GM19035 (cell line): Measurements from ENCODE around the gene PRDM1.

Experiments used
- ATAC-seq: cut with Tn5 transposase; IDR thresholded peaks from one replicate; pipeline ENCODE4 v1.9.1; 2021; ENCODE audit not compliant: unreplicated experiment

Gene PRDM1

DNA sequence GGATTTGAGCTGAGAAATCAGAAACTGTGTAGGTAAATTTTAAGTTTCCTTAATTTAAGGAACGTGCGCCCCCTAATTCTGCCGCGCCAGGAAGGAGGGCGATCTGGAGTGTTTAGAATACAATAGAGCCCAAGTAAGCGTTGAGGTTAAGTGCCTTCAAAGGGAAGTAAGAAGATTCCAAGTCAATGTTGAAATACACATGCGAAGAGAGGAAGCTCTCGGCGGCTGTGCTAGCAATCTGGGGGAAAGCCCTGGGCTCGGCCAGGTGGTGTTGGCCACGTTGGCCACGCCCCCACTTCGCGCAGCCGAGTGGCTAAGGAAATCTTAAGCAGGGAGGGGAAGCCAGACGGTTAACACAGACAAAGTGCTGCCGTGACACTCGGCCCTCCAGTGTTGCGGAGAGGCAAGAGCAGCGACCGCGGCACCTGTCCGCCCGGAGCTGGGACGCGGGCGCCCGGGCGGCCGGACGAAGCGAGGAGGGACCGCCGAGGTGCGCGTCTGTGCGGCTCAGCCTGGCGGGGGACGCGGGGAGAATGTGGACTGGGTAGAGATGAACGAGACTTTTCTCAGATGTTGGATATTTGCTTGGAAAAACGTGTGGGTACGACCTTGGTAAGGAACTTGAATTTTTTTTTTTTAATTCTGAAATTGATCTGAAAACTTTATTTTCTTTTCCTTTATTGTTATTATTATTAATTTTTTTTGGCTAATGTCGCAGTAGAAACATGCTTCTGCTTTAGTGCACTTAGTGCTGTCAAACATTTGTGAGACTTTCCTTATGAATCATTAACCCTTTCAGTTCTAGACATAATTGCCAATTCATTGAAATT is at the start of gene PRDM1:
Gene PRDM1, plus strand, starts transcription at position 353 of the 830 bp plus-strand sequence. Its CDS starts 218 bp downstream, at position 571.
- peak; percentile 70 for ATAC-seq

DNA sequence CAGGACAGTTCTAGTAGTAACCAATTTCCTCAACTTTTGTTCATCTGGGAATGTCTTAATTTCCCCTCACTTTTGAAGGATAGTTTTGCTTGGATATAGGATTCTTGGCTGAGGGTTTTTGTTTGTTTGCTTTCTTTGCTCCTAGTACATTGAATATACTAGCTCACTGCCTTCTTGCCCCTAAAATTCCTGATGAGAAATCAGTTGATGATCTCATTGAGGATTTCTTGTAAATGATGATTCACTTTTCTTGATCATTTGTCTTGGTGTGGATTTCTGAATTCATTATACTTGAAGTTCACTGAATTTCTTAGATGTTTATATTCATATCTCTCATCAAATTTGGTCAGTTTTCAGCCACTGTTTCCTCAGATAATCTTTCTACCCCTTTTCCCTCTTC is 49.1 kb upstream of the PRDM1 start:
- ATAC-seq: no peak

GRCh38 chr6:106039897-106040592 is 46.1 kb upstream of the PRDM1 start:
- ATAC-seq: no peak

- ATAC-seq: no peak
Observed at GRCh38 chr6:106044151-106044550, 42.0 kb upstream of the PRDM1 start.

DNA sequence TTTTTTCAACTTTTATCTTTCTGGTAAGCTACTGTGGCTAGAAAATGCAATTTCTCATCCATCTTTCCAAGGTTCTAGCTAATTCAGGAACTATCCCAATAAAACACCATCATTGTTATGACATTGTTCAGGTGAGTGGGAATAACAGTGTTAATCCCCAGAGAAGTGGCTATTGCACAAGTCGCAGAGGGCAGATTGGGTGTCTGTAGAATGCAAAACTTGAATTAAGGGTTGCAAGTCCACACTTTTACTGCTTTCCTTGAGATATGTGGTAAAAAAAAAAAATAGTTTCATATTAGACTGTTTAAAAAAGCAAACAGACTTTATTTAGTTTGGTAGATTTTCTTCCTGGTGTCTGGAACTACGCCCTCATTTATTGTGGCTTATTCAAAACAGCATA is 41.1 kb upstream of the PRDM1 start:
- ATAC-seq: no peak

DNA sequence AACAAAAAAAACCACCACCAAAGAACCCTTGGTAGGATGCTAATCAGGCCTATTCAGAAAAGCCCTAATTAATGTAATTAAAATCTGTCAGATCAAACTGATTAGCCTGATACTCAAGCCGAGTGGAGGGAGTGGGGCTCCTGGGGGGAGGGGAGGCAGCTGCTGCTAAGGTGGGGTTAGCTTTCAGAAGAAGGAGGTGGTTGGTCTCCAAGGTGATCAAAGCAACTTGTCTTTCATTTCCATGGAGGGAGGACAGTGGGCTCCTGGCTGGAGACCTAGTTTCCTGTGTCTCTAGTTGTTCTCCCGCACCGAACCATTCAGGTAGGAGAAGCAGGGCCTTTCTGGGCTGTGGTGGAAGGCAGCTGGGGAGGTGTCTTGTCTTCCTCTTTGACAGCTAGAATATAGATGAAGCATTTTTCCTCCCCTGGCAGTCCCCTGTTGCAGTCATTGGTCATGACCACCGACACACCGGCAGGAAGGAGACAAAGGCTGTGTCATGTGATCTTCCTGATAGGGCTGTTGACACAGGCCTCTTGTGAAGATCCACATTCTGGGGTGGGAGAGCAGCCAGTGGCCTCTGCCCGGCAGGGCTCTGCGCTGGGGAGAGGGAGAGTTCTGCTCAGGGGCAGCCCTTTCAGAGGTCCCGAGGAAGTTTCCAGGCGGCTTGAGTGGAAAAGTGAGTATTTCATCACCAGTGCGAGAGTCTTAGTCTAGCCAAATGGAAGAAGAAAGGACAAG is 39.9 kb upstream of the PRDM1 start:
- ATAC-seq: no peak

- no peak for ATAC-seq
Observed at GRCh38 chr6:106046854-106047200, 39.3 kb upstream of the PRDM1 start.

- ATAC-seq: no peak
Observed at GRCh38 chr6:106048336-106048735, 37.8 kb upstream of the PRDM1 start.

DNA sequence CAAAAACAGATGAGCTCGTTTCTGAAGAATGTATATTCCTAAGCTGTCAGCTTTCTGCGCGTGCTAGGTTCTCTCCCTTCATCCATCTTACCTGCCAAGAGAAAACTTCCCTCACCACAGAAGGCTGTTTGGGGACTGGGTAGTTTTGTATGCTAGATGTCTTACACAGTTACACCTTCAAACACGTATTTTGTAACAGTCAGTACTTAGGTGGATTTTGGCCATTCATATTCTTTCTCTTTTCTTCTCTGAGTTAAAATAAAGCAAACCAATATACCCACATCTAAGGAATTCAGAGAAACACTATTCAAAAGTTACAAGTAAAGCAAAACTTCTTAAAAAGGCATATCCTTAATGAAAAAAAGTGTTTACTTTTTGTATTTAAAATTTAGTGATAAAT is 35.6 kb upstream of the PRDM1 start:
- no peak for ATAC-seq

- ATAC-seq: no peak
Observed at GRCh38 chr6:106051226-106051625, 34.9 kb upstream of the PRDM1 start.

DNA sequence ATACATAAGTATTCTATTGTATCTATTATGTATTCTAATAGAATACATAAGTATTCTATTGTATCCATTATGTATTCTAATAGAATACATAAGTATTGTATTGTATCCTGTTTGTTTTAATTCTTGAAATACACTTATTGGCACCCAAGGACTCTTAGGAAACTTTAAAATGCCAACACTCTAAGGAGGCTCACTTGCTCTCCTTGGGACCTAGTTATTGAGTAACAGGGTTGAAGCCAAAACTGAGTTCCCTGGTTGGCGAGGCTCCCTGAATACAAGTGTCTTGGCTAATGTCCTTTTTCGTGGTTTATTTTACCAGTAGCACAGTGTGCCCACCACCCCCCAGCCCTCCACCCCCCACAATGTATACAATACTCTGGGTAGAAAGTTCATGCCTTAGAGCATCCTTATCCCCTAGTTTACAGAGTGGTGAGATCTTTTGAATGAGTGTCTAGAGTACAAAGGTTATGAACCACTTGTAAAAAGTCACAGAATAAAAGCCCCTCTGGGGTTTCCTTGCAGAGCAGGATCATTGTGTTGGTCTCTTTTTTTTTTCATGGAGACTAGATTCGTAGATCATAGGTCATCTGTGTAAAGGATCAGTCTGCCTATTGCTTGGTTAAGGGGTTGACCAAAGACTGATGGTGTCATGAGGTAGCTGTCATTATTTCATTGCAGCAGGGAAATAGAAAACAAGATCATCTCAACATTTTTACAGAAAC is 32.5 kb upstream of the PRDM1 start:
- ATAC-seq: no peak

- ATAC-seq: no peak
Observed at GRCh38 chr6:106055489-106055888, 30.6 kb upstream of the PRDM1 start.

GRCh38 chr6:106056060-106056745 is 29.9 kb upstream of the PRDM1 start:
- no peak for ATAC-seq

DNA sequence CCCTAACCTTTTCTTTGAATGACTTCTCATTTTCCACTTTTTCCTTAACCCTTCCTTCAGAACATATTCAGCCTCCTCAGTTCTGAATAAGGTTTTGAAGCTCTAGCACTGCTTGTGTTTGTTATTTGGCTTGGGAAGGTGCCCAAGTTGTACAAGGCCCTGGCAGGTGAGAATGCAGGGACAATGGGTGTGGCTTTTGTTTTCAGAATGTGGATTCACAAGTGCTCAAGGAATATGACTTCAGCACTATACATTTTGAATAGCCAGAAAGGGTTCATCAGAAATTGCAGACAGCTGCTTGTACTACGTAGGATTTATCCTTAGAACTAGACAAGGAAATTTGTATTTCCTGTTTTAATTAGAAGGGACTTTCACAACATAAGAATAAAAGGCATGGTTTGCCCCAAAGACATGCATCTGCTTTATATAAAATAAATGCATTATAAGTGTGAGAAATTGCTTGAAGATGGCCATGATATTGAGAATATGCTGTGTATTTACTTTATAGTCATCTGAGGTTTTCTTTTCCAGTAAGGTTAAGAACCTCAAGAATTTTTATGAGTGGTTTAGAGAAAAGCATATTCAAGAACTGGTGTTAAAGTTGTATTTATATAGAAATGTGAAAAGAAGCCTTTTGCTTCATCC is 29.3 kb upstream of the PRDM1 start:
- ATAC-seq: no peak

DNA sequence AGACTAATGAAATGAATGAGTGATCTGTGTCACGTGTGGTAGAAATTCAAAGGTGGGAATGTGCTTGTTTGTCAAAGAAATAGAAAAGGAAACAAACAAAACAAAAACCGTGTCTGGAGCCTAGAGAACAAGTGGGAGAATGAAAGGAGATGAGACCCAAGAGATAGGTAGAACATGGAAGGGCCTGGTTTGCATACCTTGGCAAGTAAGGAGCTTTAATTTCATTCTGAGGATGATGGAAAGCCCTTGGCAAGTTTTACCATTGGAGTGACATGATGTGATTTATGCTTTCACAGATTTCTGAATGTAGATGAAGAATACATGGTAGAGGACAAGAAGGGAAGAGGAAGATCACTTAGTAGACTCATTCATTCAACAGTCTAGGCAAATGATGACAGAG is 26.8 kb upstream of the PRDM1 start:
- no peak for ATAC-seq

DNA sequence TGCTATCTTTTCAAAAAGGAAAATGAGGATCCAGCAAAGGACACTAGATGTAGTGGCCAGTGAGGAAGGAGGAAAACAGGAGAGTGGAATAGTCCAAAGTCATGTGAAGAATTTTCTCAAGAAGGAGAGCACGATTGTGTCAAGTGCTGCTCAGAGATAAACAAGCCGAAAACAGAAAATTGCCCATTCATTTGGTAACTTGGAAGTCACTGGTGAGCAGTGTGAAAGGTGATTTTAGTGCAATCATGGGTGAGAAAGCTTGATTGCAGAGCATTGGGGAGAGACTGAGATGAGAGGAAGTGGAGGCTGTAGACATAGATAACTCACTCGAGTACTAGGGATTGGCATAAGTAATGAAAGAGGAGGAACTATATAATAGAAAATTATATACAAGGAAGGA is 26.0 kb upstream of the PRDM1 start:
- ATAC-seq: no peak

DNA sequence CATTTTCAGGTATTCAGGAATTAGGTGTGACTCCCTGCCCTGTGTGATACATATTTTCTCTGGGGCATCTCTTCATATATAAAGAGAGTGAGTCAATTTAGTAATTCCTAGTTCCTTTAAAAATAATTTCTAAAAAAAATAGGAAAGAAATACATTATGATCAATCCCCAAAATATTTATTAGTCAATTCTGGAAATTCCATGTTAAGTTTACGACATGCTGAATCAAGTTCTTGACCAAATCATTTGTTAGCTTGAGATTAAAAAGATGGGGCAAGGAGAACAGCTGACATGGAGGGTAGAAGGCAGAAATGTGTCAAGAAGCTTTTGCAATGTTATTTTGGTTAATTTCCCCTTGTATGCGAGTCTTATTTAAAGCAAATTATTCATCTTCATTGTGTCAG is 22.7 kb upstream of the PRDM1 start:
- ATAC-seq: no peak

DNA sequence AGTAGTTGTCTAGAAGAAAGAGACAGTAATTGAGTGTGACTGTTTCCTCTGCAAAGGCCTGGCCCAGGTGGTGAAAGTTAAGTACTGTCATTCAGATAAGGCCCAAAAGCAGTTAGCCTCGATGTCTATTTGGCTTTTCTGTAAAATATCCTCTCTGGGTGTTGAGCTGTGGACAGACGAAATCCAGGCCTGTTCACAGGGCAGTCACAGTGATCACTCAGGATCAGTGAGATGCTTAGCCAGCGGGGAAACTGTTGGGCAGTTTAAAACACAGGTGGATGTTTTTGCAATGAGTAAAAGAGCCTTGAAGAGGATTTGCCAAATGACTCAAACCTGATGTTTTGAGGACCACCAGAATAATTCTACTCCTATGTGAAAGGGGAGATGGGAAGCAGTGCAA is 22.0 kb upstream of the PRDM1 start:
- no peak for ATAC-seq

- ATAC-seq: no peak
Observed at GRCh38 chr6:106064756-106065155, 21.4 kb upstream of the PRDM1 start.

DNA sequence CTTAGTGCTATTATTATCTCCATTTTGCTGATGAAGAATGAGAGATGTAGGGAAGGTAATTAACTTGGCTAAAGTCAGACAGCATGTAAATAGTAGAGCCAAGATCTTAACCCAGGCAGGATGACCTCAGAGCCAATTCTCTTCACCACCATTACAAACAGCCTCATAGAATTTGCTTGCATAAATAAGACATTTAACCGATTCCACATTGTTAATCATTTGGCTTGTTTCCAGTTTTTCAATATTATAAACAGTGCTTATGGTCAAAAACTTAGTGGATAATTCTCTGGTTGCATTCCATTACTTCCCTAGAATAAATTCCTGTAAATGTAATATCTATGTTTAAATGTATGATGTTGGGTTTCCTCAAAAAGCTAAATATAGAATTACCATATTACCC is 19.1 kb upstream of the PRDM1 start:
- no peak for ATAC-seq
